ENCODE measurements around the gene BTBD8. TPM values are rescaled to one million over a fixed set of nuclear protein-coding genes. Genes with fewer than 3 reads are reported as not detected.

The BTBD8 gene
- total and polyA plus RNA-seq, 2 experiments from 2014 or later = 2.9 to 4.1 TPM

- Histone ChIP-seq H3K79me2 (replicated peaks; ENCODE audit: insufficient read depth) (no peaks in the 10 kb centered on the region), H3K4me3 (no peak overlapping the region), H3K9me2 (ENCODE audit: insufficient read depth) (no peaks in the 10 kb centered on the region), H3K36me3 (ENCODE audit: insufficient read depth) (no peaks in the 10 kb centered on the region), H3F3A (replicated peaks; ENCODE audit: low read depth) (no peaks in the 10 kb centered on the region), H3K27ac (ENCODE audit: low read depth) (no peak overlapping the region), H3K4me2 (no peak overlapping the region), H3K4me1 (ENCODE audit: insufficient read depth) (no peaks in the 10 kb centered on the region), H2AFZ (no peak overlapping the region), H3K27me3 (ENCODE audit: insufficient read depth) (no peaks in the 10 kb centered on the region), H4K20me1 (replicated peaks; ENCODE audit: insufficient read depth) (no peaks in the 10 kb centered on the region; the same call in 1 of the 2 replicates)
- peak overlapping the region; percentile 18; the same call in 1 of the 2 replicates for H3K27ac Mint-ChIP-seq
- no peak for TF ChIP-seq CREB1 (CRISPR knock-in tag; IDR thresholded peaks at IDR 0.05; ENCODE audit: low read depth)
- TF ChIP-seq STAT1 (IDR thresholded peaks at IDR 0.05; ENCODE audit: unreplicated experiment) = no peak
- TF ChIP-seq ZNF114 (CRISPR knock-in tag; IDR thresholded peaks at IDR 0.05) = no peak
- ATAC-seq (no peak), DNase-seq (ENCODE audit: low spot score) (no peak)
- H3K27me3 Mint-ChIP-seq (ENCODE audit: insufficient read depth, low read depth, poor library complexity) = peaks cover 2% of the 10 kb centered on the region
- H3K36me3 Mint-ChIP-seq (ENCODE audit: low read depth) = peaks cover 3% of the 10 kb centered on the region; the same call in 1 of the 3 replicates
- no peaks in the 10 kb centered on the region for H3K9me3 Mint-ChIP-seq
- H3K4me1 Mint-ChIP-seq = peaks cover 2% of the 10 kb centered on the region
- H3K4me3 Mint-ChIP-seq = no peak overlapping the region
These were observed 16.2 kb downstream of the BTBD8 start for GRCh38 chr1:92096317-92096716.

GRCh38 chr1:92105546-92106081 lies 25.5 kb downstream of the BTBD8 start:
- Mint-ChIP-seq H3K4me3 (no peak overlapping the region), H3K36me3 (ENCODE audit: low read depth) (peaks cover 3% of the 10 kb centered on the region; the same call in 1 of the 3 replicates), H3K9me3 (no peaks in the 10 kb centered on the region), H3K27ac (no peak overlapping the region), H3K4me1 (no peaks in the 10 kb centered on the region), H3K27me3 (ENCODE audit: insufficient read depth, low read depth, poor library complexity) (no peaks in the 10 kb centered on the region)
- Histone ChIP-seq H2AFZ (no peak overlapping the region), H3K9me2 (ENCODE audit: insufficient read depth) (no peaks in the 10 kb centered on the region), H3F3A (replicated peaks; ENCODE audit: low read depth) (no peaks in the 10 kb centered on the region), H3K4me1 (ENCODE audit: insufficient read depth) (no peaks in the 10 kb centered on the region), H3K79me2 (replicated peaks; ENCODE audit: insufficient read depth) (no peaks in the 10 kb centered on the region), H3K27ac (ENCODE audit: low read depth) (no peak overlapping the region), H4K20me1 (replicated peaks; ENCODE audit: insufficient read depth) (no peaks in the 10 kb centered on the region), H3K4me2 (no peak overlapping the region), H3K4me3 (no peak overlapping the region), H3K27me3 (ENCODE audit: insufficient read depth) (no peaks in the 10 kb centered on the region), H3K36me3 (ENCODE audit: insufficient read depth) (no peaks in the 10 kb centered on the region)
- DNase-seq (ENCODE audit: low spot score) (no peak), ATAC-seq (no peak)
- TF ChIP-seq EZH2 (IDR thresholded peaks at IDR 0.05; ENCODE audit: low read depth, unreplicated experiment) = no peak
- no peak for TF ChIP-seq EZH2phosphoT487 (IDR thresholded peaks at IDR 0.05; ENCODE audit: unreplicated experiment)
- no peak for TF ChIP-seq ZNF331 (CRISPR knock-in tag; IDR thresholded peaks at IDR 0.05; ENCODE audit: low read depth)
- TF ChIP-seq ZNF462 (CRISPR knock-in tag; IDR thresholded peaks at IDR 0.05) = no peak
- TF ChIP-seq CREB1 (CRISPR knock-in tag; IDR thresholded peaks at IDR 0.05; ENCODE audit: low read depth) = no peak
- no peak for TF ChIP-seq REST (IDR thresholded peaks at IDR 0.05; ENCODE audit: unreplicated experiment)
- TF ChIP-seq, protein P1, sequence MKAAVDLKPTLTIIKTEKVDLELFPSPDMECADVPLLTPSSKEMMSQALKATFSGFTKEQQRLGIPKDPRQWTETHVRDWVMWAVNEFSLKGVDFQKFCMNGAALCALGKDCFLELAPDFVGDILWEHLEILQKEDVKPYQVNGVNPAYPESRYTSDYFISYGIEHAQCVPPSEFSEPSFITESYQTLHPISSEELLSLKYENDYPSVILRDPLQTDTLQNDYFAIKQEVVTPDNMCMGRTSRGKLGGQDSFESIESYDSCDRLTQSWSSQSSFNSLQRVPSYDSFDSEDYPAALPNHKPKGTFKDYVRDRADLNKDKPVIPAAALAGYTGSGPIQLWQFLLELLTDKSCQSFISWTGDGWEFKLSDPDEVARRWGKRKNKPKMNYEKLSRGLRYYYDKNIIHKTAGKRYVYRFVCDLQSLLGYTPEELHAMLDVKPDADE (IDR thresholded peaks at IDR 0.05) = no peak
